Suppressor macrophage treated with lipopolysaccharide for 1 hour (primary cell): ENCODE measurements around the gene TSPAN5.
A peak's percentile ranks its signal among the peaks of the same experiment; 100 is the strongest.

Experiments used
- DNase-seq, 3 donors: peaks; one replicate each; pipeline ENCODE4 v3.0.0-alpha.2; 2020 to 2022

TSPAN5 gene

GRCh38 chr4:98672583-98673287, 14.3 kb upstream of the TSPAN5 start:
- no peak for DNase-seq

DNA sequence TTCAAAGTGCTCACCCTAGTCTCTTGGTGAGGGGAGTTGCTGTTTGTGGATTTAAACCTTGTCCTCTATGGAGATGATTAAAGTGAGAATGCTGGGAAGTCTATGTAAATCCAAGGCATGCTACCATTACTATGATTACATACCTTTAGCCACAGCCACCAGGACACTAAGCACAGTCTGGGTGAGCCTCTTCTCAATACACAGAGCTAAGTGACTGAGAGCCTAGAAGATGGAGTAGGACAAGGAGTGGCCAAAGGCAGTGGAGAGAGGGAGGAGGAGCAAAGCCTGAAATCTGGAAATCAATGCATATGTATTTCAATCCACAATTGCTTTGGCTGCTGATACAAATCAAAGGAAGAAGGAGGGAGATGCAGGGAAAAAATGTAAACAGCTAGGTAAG, 12.7 kb upstream of the TSPAN5 start:
- DNase-seq = no peak

- no peak for DNase-seq
Measured at GRCh38 chr4:98670186-98670585, 11.8 kb upstream of the TSPAN5 start.

DNA sequence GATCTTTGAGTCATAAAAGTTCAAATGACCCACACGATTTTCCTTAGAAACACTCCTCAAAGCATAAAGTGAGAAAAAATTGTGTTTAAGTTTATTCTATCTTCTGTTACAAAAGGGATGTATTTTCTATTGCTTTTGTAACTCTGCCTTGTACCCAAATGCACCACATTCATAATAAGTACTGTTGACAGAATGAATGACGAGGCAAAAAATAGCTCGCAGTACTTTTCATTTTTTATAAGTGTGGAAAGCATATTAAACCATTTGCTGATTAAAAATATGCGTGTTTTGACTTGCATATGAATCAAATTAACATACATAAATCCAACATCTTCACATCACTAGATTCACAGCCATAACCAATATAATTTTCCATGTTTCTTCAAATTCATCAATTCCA, 11.2 kb upstream of the TSPAN5 start:
- DNase-seq = no peak

DNA sequence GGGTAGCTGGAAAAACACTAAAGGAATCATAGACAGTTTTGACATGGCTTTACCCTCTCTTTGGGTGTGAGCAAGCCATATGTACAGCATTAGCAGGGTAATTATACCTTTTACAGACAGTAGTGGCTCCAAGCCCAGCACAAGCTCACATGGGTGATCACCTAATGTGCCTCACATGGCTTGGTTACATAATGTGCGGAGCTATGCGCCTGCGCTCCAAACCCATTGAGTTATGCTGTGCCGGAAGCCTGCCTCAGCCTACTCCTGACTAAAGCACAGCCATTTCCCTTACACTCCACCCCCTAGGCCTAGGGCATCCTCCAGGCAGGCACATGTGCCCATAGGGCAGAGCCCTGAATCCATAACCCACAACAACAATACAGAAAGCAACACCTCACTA, 6.5 kb upstream of the TSPAN5 start:
- DNase-seq = no peak

- DNase-seq = peak; percentile 34 to 42 (median 36)
Measured at GRCh38 chr4:98663226-98664006, 5.0 kb upstream of the TSPAN5 start.

- no peak for DNase-seq
Measured at GRCh38 chr4:98662626-98663225, 4.3 kb upstream of the TSPAN5 start.

- no peak for DNase-seq
Measured at GRCh38 chr4:98662055-98662453, 3.6 kb upstream of the TSPAN5 start.

DNA sequence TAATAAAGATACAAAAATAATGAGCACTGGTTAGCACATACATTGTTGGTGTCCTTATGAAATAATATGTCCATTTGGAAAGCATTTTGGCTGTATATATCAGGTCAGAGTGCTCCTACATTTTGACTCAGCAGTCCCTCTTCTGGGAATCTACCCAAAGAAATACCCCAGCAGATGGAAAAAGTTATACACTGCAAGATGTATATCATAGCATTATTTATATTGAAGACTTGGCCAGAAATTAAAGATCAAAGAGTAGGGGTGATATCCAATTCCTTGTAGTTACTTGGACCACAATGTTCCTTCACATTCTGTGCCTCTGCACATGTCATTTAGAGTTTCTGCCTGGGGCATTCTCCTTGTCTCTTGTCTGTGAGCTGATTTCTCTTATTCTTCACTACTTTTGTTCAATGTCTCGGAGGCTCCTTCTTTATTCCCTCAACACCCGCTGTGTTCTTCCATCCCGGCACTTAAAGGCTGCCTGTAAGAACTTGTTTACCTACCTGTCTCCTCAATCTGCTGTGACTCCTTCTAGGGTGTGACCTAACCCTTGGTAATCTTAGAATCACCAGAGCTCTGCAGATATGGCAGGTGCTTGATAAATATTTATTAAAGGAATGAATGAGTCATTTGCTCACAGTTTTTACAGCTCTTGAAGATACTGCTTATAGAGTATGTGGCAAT, 3.1 kb upstream of the TSPAN5 start:
- DNase-seq = no peak

DNA sequence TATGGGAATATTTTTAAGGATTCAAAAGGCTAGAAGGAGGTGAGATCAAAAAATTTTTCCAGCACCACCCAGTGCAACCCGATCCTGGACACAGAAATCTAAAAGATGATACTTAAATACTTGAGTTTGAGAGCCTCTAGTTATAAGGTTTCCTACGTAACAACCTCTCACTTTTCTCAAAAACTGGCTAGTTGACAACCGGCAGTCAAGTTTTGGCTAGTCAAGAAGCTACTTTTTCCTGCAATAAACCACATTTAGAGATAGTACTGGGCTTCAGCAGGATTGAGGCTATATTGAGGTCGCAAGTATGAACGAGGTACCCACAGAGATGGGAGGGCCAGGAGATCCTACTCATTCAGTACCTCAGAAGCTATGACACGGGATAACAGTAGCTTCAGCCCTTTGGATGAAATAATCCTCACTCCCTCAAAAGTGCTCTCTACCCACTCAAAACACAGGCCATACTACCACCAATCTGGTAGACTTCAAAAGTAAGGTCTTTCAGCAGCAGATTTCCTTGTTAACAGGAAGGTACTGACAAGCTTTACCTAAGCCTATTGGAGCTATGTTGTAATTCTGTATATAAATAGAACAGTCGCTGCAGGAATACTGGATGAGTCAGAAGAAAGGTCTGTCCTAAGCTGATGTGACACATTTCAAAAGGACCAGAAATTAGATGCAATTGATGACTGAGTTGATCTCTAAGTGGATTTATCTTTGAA, 1.5 kb upstream of the TSPAN5 start:
- DNase-seq = peak in 2 of 3 donors; percentile 4 to 16

- peak in 1 of 3 donors; percentile 11 for DNase-seq
Measured at GRCh38 chr4:98659106-98659592, 738 bp upstream of the TSPAN5 start.

GRCh38 chr4:98657531-98658286, 702 bp downstream of the TSPAN5 start:
- DNase-seq = peak; percentile 19 to 39 (median 21)

DNA sequence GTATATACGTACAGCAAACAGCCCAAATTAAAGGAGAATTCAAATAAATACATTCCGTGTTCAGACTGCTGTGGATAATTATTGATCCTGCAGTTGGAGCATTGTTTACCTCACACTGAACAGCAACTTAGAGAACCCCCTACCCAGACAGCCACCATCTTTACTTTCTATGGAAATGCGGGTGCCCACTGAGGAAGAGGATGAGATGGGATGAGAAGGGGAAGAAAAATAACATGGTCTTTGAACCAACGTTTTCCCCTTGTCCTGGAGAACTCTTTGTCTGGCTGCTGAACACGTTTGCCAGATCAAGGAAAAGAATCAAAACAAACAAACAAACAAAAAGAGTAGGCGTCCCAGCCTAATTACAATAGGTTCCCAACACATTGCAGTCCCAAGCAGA, 1.5 kb downstream of the TSPAN5 start:
- no peak for DNase-seq

DNA sequence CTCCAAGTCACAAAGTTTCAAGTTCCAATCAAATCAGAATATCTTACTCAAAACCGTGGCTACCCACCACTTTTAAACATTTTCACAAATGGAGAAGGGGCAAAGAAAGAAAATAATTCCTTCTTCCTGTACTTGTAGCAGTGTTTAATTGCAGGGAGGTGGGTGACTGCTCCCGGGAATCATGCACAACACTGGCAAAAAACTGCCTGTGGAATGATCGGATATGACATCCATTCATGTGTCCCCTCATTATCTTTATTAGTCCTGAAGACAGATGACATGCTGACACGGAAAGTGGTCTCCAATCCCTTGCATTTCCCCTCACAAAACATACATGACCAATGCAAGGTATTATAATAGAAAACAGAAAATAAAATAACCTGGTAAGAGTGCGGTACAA, 2.0 kb downstream of the TSPAN5 start:
- DNase-seq = no peak

DNA sequence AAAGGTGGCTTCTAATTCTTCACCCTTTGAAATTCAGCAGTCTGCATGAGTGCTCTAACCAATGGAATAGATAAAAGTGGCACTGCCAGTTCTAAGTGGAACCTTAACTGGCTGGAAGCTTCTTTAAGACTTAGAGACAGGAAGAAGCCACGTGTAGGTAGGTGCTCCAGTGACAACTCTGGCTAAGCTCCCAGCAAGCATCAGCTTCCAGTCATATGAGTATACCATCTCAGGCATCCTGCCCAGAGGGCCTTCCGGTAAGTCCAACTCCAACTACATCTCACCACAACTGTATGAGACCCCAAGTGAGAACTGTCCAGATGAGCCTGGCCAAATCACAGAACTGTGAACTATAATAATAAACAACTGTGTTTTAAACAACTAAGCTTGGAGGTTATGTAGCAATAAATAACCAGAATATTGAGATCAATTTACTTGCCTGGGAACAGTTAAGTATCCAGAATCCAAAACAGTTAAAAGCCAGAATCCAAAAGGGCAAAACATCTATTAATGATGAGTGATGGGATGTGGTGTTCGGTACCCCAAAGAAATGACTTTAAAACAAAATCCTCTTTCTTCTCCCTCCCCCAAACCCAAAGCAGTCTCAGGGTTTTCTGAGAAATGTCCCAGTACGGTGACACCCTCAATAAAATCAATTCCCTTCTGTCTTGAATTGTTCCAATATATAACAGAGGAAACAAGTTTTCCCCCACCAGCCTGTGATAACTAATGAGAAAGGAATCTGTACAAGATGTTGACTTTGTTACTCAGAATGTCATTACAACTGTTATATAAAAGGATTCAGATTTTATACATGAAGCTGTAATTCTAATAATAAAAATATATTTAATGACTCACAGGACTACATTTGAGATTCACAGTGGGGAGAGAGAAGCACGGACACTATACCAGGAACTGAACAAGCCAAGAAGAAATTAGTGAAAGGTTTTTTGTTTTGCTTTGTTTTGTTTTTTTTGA, 4.2 kb downstream of the TSPAN5 start:
- DNase-seq = no peak

- DNase-seq = no peak
Measured at GRCh38 chr4:98652996-98653395, 5.4 kb downstream of the TSPAN5 start.

GRCh38 chr4:98648602-98649001, 9.8 kb downstream of the TSPAN5 start:
- DNase-seq = no peak

DNA sequence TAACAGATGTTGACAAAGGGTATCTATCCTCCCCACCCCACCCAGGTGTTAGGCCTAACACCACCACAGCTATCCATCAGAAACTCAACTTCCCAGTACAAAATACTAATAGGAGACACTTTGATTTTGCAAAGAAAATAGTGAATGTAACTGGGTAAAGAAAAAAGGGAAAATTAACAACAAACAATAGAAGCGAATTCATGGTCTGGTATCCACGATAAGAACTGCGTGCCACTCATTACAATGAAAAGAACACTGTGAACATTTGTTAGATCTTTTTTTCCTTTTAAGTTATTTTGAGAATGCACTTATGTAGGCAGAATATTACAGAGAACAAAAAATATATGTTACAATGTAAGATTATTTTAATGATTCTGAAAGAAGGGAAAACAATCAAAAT, 12.0 kb downstream of the TSPAN5 start:
- no peak for DNase-seq

DNA sequence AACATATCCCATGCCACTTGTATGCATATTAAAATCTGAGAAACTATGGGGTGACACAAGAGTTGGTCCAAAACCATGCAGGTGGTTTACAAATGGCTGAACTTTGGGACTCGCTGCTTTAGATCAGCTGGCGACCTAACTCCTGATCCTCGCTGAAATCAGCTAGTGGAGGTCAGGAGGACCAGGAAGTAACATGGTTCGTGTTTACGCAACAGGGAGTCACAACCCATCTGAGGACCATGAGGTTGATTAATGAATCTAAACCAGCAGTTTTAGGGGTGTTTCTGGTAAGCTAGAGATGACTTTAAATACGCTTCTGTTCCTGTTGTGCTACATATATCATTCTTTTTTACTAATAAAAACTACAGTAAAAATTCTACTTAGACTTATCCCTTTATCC, 12.9 kb downstream of the TSPAN5 start:
- DNase-seq = no peak

- DNase-seq = no peak
Measured at GRCh38 chr4:98643755-98644154, 14.7 kb downstream of the TSPAN5 start.
